GM23338 (cell line): ENCODE data around the gene TTC17. TPM values are rescaled to one million over a fixed set of nuclear protein-coding genes. Genes with fewer than 3 reads are reported as not detected.

ENCODE experiments used
- ATAC-seq: fragments of 200-7000 bp; cut with Tn5 transposase; 3 replicates; pipeline ENCODE4 v1.9.1; 2020
- DNase-seq: peaks from one replicate; pipeline ENCODE4 v3.0.0-alpha.2; 2015; ENCODE audit warnings: low spot score
- H2AFZ ChIP-seq: fragments of 200-600 bp; sonication (generic); 2 replicates; pipeline ENCODE4 v1.8.0; 2016; ENCODE audit warnings: antibody characterized with exemption, mild to moderate bottlenecking, moderate library complexity
- H3F3A ChIP-seq: fragments of 200-600 bp; sonication (generic); replicated peaks from 2 replicates; pipeline ENCODE4 v1.8.0; 2017; ENCODE audit warnings: antibody characterized with exemption, mixed run types, low read depth
- H3K27ac ChIP-seq: fragments of 200-600 bp; sonication (generic); 2 replicates; pipeline ENCODE4 v1.6.1; 2016; ENCODE audit warnings: low read depth
- H3K27me3 ChIP-seq: fragments of 200-600 bp; sonication (generic); 2 replicates; pipeline ENCODE4 v1.8.0; 2016; ENCODE audit warnings: mild to moderate bottlenecking, mixed run types, moderate library complexity; ENCODE audit not compliant: insufficient read depth
- H3K36me3 ChIP-seq: fragments of 200-600 bp; sonication (generic); 2 replicates; pipeline ENCODE4 v1.8.0; 2016; ENCODE audit warnings: mild to moderate bottlenecking; ENCODE audit not compliant: insufficient read depth
- H3K4me1 ChIP-seq: fragments of 200-600 bp; sonication (generic); 2 replicates; pipeline ENCODE4 v1.8.0; 2016; ENCODE audit warnings: mild to moderate bottlenecking, moderate library complexity; ENCODE audit not compliant: insufficient read depth
- H3K4me2 ChIP-seq: fragments of 200-600 bp; sonication (generic); 2 replicates; pipeline ENCODE4 v1.7.1; 2017; ENCODE audit warnings: mixed run types
- H3K4me3 ChIP-seq: fragments of 200-600 bp; sonication (generic); 2 replicates; pipeline ENCODE4 v1.6.1; 2016; ENCODE audit warnings: mixed run types
- H3K79me2 ChIP-seq: fragments of 200-600 bp; sonication (generic); replicated peaks from 2 replicates; pipeline ENCODE4 v1.8.0; 2017; ENCODE audit warnings: mild to moderate bottlenecking; ENCODE audit not compliant: insufficient read depth
- H3K9me2 ChIP-seq: fragments of 200-600 bp; sonication (generic); 2 replicates; pipeline ENCODE4 v1.8.0; 2017; ENCODE audit not compliant: insufficient read depth
- H4K20me1 ChIP-seq: fragments of 200-600 bp; sonication (generic); replicated peaks from 2 replicates; pipeline ENCODE4 v1.8.0; 2017; ENCODE audit warnings: mild to moderate bottlenecking; ENCODE audit not compliant: insufficient read depth
- H3K27ac Mint-ChIP-seq: 2 replicates; pipeline ENCODE4 v1.8.0; 2020; ENCODE audit warnings: inconsistent platforms, mild to moderate bottlenecking, moderate library complexity, mixed read lengths
- H3K27me3 Mint-ChIP-seq: 3 replicates; pipeline ENCODE4 v1.8.0; 2022; ENCODE audit warnings: low read depth, mild to moderate bottlenecking, moderate library complexity, mixed read lengths, inconsistent platforms; ENCODE audit not compliant: insufficient read depth, poor library complexity
- H3K36me3 Mint-ChIP-seq: 3 replicates; pipeline ENCODE4 v1.8.0; 2021; ENCODE audit warnings: low read depth, mild to moderate bottlenecking, inconsistent platforms, moderate library complexity, mixed read lengths
- H3K4me1 Mint-ChIP-seq: 3 replicates; pipeline ENCODE4 v1.8.0; 2020; ENCODE audit warnings: mild to moderate bottlenecking, inconsistent platforms, mixed read lengths
- H3K4me3 Mint-ChIP-seq: 3 replicates; pipeline ENCODE4 v1.8.0; 2021; ENCODE audit warnings: moderate library complexity, mild to moderate bottlenecking, inconsistent platforms, mixed read lengths
- H3K9me3 Mint-ChIP-seq: 3 replicates; pipeline ENCODE4 v1.8.0; 2020; ENCODE audit warnings: moderate library complexity, mild to moderate bottlenecking, inconsistent platforms, mixed read lengths
- CREB1 ChIP-seq: fragments of 250-450 bp; sonication (Bioruptor Pico); IDR thresholded peaks from 2 replicates; pipeline ENCODE4 v1.5.0; 2020; ENCODE audit warnings: low read depth, mild to moderate bottlenecking, moderate library complexity
- EZH2 ChIP-seq: fragments of 200-600 bp; sonication (generic); IDR thresholded peaks from one replicate; pipeline ENCODE4 v1.8.0; 2017; ENCODE audit warnings: antibody characterized with exemption, mild to moderate bottlenecking, low read depth; ENCODE audit not compliant: unreplicated experiment
- EZH2phosphoT487 ChIP-seq: fragments of 200-600 bp; sonication (generic); IDR thresholded peaks from one replicate; pipeline ENCODE4 v1.8.1; 2018; ENCODE audit warnings: antibody characterized with exemption; ENCODE audit not compliant: unreplicated experiment
- NANOG ChIP-seq: IDR thresholded peaks from 2 replicates; pipeline ENCODE4 v1.6.1; 2016; ENCODE audit warnings: antibody characterized with exemption, borderline replicate concordance
- STAT1 ChIP-seq: IDR thresholded peaks from one replicate; pipeline ENCODE4 v1.6.1; 2016; ENCODE audit warnings: antibody characterized with exemption; ENCODE audit not compliant: unreplicated experiment
- ZNF114 ChIP-seq: fragments of 250-450 bp; sonication (Bioruptor Pico); IDR thresholded peaks from 2 replicates; pipeline ENCODE4 v1.5.0; 2020; ENCODE audit warnings: mild to moderate bottlenecking, moderate library complexity
- ZNF331 ChIP-seq: fragments of 250-450 bp; sonication (Bioruptor Pico); IDR thresholded peaks from 2 replicates; pipeline ENCODE4 v1.5.0; 2020; ENCODE audit warnings: low read depth, mild to moderate bottlenecking, moderate library complexity
- polyA plus RNA-seq: library from polyadenylated mRNA; unstranded; fragments of >200 nt; fragmentation: Nextera tagmentation; extraction: Ambion mirVana; gene quantifications from 2 replicates; pipeline ENCODE4 v1.2.1, GENCODE V29; 2016
- total RNA-seq: library from RNA; depleted of rRNA; stranded (reverse); fragments of >200 nt; shearing (Covaris generic); gene quantifications from 2 replicates; pipeline ENCODE4 v1.2.3, GENCODE V29; 2014
- TF ChIP-seq, protein P1 (sequence below): IDR thresholded peaks from one replicate; pipeline ENCODE4 v1.6.1; 2018; ENCODE audit warnings: antibody characterized with exemption; ENCODE audit not compliant: unreplicated experiment
- TF ChIP-seq, protein P2 (sequence below): fragments of 250-450 bp; sonication (Bioruptor Pico); IDR thresholded peaks from 2 replicates; pipeline ENCODE4 v1.5.0; 2020; ENCODE audit warnings: mild to moderate bottlenecking, moderate library complexity
- TF ChIP-seq, protein P3 (sequence below): IDR thresholded peaks from 2 replicates; pipeline ENCODE4 v1.6.1; 2016; ENCODE audit warnings: antibody characterized with exemption
- TF ChIP-seq, protein P4 (sequence below), 2 experiments: fragments of 200-600 bp in 1 of 2; sonication (generic) in 1 of 2; conservative IDR thresholded peaks; 2 replicates each; pipeline versions ENCODE4 v1.5.1 to v1.6.1; 2016 to 2017; ENCODE audit warnings: antibody characterized with exemption in 2 of 2, low read depth in 2 of 2, mild to moderate bottlenecking in 2 of 2, moderate library complexity in 1 of 2

Gene TTC17
- total and polyA plus RNA-seq, 2 experiments from 2014 or later: 59.3 to 87.9 TPM

DNA sequence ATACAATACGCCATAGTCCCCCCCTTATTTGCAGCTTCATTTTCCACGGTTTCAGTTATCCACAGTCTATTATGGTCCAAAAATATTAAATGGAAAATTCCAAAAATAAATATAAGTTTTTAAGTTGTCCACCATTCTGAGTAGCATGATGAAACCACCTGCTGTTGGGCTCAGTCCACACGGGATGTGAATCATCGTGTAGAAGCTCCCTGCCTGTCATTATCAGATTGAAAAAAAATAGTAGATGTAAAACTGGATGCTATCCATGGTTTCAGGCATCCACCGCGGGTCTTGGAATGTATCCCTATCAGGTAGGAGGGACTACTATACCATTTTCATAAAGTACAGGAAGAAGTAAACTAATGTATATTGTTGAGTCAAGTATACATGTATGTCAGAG is 127.4 kb downstream of the TTC17 start (continued):
- TF ChIP-seq, protein P1, sequence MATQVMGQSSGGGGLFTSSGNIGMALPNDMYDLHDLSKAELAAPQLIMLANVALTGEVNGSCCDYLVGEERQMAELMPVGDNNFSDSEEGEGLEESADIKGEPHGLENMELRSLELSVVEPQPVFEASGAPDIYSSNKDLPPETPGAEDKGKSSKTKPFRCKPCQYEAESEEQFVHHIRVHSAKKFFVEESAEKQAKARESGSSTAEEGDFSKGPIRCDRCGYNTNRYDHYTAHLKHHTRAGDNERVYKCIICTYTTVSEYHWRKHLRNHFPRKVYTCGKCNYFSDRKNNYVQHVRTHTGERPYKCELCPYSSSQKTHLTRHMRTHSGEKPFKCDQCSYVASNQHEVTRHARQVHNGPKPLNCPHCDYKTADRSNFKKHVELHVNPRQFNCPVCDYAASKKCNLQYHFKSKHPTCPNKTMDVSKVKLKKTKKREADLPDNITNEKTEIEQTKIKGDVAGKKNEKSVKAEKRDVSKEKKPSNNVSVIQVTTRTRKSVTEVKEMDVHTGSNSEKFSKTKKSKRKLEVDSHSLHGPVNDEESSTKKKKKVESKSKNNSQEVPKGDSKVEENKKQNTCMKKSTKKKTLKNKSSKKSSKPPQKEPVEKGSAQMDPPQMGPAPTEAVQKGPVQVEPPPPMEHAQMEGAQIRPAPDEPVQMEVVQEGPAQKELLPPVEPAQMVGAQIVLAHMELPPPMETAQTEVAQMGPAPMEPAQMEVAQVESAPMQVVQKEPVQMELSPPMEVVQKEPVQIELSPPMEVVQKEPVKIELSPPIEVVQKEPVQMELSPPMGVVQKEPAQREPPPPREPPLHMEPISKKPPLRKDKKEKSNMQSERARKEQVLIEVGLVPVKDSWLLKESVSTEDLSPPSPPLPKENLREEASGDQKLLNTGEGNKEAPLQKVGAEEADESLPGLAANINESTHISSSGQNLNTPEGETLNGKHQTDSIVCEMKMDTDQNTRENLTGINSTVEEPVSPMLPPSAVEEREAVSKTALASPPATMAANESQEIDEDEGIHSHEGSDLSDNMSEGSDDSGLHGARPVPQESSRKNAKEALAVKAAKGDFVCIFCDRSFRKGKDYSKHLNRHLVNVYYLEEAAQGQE: no peak
- no peak for TF ChIP-seq EZH2phosphoT487

DNA sequence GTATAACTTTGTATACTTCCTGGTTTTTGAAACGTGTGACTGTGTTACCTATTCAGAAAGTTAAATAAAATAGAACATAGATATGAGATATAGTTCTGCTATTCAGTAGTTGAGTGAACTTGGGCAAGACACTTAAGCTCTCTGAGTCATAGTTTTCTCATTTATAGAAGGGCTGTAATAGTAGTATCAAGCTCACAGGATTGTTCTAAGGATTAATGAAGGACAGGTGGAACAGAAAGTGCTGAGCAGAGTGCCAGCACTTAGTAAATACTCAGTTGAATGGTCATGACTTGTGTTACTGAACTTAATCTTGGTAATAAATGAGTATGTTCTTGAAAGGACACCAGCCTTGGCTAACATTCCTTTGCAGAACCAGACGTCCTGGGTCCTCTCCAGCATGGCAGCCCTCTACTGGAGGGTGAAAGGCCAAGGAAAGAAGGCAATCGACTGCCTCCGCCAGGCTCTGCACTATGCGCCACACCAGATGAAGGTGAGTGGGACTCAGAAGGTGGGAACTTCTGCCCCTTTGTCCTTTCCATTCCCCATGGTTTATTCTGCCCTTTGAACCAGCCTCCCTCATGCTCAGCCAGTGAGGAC is 131.2 kb downstream of the TTC17 start:
- Mint-ChIP-seq H3K27me3 (peaks cover 1% of the 10 kb centered on the region), H3K36me3 (peaks cover 42% of the 10 kb centered on the region), H3K27ac (no peak overlapping the region), H3K4me1 (no peaks in the 10 kb centered on the region), H3K9me3 (no peaks in the 10 kb centered on the region), H3K4me3 (no peak overlapping the region)
- Histone ChIP-seq H3K4me3 (no peak overlapping the region), H3F3A (no peaks in the 10 kb centered on the region), H3K27ac (no peak overlapping the region), H3K4me1 (no peaks in the 10 kb centered on the region), H3K27me3 (no peaks in the 10 kb centered on the region), H3K4me2 (no peak overlapping the region), H4K20me1 (no peaks in the 10 kb centered on the region; the same call in 1 of the 2 replicates), H3K79me2 (no peaks in the 10 kb centered on the region), H3K9me2 (no peaks in the 10 kb centered on the region), H2AFZ (no peak overlapping the region), H3K36me3 (peaks cover 14% of the 10 kb centered on the region)
- ATAC-seq (no peak), DNase-seq (no peak)
- no peak for TF ChIP-seq NANOG
- TF ChIP-seq CREB1: no peak
- no peak for TF ChIP-seq ZNF331
- no peak for TF ChIP-seq EZH2
- no peak for TF ChIP-seq STAT1
- TF ChIP-seq EZH2phosphoT487: no peak
- TF ChIP-seq ZNF114 (CRISPR knock-in tag): no peak
- TF ChIP-seq, protein P2, sequence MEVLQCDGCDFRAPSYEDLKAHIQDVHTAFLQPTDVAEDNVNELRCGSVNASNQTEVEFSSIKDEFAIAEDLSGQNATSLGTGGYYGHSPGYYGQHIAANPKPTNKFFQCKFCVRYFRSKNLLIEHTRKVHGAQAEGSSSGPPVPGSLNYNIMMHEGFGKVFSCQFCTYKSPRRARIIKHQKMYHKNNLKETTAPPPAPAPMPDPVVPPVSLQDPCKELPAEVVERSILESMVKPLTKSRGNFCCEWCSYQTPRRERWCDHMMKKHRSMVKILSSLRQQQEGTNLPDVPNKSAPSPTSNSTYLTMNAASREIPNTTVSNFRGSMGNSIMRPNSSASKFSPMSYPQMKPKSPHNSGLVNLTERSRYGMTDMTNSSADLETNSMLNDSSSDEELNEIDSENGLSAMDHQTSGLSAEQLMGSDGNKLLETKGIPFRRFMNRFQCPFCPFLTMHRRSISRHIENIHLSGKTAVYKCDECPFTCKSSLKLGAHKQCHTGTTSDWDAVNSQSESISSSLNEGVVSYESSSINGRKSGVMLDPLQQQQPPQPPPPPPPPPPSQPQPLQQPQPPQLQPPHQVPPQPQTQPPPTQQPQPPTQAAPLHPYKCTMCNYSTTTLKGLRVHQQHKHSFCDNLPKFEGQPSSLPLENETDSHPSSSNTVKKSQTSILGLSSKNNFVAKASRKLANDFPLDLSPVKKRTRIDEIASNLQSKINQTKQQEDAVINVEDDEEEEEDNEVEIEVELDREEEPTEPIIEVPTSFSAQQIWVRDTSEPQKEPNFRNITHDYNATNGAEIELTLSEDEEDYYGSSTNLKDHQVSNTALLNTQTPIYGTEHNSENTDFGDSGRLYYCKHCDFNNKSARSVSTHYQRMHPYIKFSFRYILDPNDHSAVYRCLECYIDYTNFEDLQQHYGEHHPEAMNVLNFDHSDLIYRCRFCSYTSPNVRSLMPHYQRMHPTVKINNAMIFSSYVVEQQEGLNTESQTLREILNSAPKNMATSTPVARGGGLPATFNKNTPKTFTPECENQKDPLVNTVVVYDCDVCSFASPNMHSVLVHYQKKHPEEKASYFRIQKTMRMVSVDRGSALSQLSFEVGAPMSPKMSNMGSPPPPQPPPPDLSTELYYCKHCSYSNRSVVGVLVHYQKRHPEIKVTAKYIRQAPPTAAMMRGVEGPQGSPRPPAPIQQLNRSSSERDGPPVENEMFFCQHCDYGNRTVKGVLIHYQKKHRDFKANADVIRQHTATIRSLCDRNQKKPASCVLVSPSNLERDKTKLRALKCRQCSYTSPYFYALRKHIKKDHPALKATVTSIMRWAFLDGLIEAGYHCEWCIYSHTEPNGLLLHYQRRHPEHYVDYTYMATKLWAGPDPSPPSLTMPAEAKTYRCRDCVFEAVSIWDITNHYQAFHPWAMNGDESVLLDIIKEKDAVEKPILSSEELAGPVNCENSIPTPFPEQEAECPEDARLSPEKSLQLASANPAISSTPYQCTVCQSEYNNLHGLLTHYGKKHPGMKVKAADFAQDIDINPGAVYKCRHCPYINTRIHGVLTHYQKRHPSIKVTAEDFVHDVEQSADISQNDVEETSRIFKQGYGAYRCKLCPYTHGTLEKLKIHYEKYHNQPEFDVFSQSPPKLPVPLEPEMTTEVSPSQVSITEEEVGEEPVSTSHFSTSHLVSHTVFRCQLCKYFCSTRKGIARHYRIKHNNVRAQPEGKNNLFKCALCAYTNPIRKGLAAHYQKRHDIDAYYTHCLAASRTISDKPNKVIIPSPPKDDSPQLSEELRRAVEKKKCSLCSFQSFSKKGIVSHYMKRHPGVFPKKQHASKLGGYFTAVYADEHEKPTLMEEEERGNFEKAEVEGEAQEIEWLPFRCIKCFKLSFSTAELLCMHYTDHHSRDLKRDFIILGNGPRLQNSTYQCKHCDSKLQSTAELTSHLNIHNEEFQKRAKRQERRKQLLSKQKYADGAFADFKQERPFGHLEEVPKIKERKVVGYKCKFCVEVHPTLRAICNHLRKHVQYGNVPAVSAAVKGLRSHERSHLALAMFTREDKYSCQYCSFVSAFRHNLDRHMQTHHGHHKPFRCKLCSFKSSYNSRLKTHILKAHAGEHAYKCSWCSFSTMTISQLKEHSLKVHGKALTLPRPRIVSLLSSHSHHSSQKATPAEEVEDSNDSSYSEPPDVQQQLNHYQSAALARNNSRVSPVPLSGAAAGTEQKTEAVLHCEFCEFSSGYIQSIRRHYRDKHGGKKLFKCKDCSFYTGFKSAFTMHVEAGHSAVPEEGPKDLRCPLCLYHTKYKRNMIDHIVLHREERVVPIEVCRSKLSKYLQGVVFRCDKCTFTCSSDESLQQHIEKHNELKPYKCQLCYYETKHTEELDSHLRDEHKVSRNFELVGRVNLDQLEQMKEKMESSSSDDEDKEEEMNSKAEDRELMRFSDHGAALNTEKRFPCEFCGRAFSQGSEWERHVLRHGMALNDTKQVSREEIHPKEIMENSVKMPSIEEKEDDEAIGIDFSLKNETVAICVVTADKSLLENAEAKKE (CRISPR knock-in tag): no peak
- TF ChIP-seq, protein P3, sequence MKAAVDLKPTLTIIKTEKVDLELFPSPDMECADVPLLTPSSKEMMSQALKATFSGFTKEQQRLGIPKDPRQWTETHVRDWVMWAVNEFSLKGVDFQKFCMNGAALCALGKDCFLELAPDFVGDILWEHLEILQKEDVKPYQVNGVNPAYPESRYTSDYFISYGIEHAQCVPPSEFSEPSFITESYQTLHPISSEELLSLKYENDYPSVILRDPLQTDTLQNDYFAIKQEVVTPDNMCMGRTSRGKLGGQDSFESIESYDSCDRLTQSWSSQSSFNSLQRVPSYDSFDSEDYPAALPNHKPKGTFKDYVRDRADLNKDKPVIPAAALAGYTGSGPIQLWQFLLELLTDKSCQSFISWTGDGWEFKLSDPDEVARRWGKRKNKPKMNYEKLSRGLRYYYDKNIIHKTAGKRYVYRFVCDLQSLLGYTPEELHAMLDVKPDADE: no peak
- TF ChIP-seq, protein P4, sequence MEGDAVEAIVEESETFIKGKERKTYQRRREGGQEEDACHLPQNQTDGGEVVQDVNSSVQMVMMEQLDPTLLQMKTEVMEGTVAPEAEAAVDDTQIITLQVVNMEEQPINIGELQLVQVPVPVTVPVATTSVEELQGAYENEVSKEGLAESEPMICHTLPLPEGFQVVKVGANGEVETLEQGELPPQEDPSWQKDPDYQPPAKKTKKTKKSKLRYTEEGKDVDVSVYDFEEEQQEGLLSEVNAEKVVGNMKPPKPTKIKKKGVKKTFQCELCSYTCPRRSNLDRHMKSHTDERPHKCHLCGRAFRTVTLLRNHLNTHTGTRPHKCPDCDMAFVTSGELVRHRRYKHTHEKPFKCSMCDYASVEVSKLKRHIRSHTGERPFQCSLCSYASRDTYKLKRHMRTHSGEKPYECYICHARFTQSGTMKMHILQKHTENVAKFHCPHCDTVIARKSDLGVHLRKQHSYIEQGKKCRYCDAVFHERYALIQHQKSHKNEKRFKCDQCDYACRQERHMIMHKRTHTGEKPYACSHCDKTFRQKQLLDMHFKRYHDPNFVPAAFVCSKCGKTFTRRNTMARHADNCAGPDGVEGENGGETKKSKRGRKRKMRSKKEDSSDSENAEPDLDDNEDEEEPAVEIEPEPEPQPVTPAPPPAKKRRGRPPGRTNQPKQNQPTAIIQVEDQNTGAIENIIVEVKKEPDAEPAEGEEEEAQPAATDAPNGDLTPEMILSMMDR (conservative IDR thresholded peaks at IDR 0.05; ENCODE audit: low read depth in 2 of 2): no peak
